ENCODE data around the gene EPHA3.

DNA sequence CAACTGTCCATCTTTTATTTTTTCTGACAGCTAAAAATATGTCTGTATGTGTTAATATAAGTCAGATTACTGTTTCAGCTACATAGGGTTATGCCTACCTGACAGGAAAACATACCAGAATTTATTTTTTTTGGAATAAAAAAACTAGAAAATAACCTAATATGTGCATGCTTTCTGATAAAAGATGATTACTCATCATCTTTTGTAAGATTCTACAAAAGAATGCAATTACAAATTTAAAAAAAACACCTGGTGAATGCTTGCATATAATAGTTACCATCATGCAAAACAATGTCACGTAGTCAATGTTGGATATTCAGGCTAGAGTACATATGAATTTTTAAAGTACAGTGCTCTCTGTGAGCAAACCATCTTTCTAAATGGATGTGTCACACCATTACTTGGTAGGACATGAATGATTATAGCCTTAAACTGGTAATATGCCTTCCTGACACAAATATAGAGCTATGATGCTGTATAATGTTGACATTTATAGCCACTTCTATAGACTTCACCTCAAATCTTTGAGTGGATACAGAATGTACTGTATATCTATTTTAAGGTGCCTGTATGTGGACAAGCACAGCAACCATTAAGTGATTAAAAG lies 180.6 kb downstream of the EPHA3 start:
- no peak for TF ChIP-seq POLR2A (IDR thresholded peaks at IDR 0.05; ENCODE audit: low read length)
- no peak for TF ChIP-seq GATA1 (IDR thresholded peaks at IDR 0.05; ENCODE audit: low read depth, low read length)

All from erythroblast (primary cell).